Left colon (tissue), 2 donors: Measurements from ENCODE around the gene SPRY4. TPM values are rescaled to one million over a fixed set of nuclear protein-coding genes. Genes with fewer than 3 reads are reported as not detected.
"Not testable (repeated sequence)": the region's sequence is repeated elsewhere in the genome, so short reads cannot be mapped to it uniquely, and the experiment has no call there.

Source experiments
- ATAC-seq: fragments of 200-7000 bp; cut with Tn5 transposase; one replicate; pipeline ENCODE4 v1.9.1; 2020; ENCODE audit warnings: mild to moderate bottlenecking, moderate library complexity
- DNase-seq, 2 donors: peaks; one replicate each; pipeline ENCODE4 v3.0.0-alpha.2; 2020
- intact Hi-C, 2 donors: fragments of 100-400 bp; cut with DNase I in 1 of 2; cut with micrococcal nuclease in 1 of 2; formaldehyde crosslinking; loops; one replicate each; pipeline versions ENCODE4 v1.11.2 to v1.14.0; 2022; cut with DNase I, micrococcal nuclease
- long read RNA-seq: library from polyadenylated mRNA; unstranded; transcript quantifications from one replicate; pipeline ENCODE4 v2.0.0, GENCODE V29; 2021
- total RNA-seq, 2 donors: library from RNA; stranded (reverse); fragmentation: NEBNext Ultra II Directional; extraction: Animal tissue kit (Norgen Biotek cat#: 25700); gene quantifications; one replicate each; pipeline ENCODE4 v1.2.1, GENCODE V29; 2021
- donor health status: DM: no; HTN: no; CAD: no.
- donor health status: DM: yes; HTN: yes; CAD: no.

SPRY4 gene
- total RNA-seq = 1 to 10 TPM; 9.5 to 9.7 TPM
- long read RNA-seq, full-length matches to known transcripts = 2 of 2 reads
- long read RNA-seq, partial matches to known transcripts = 0 of 2 reads
- long read RNA-seq, other reads (novel, unspliced or antisense) = 0 of 2 reads

- ATAC-seq (peak; percentile 75), DNase-seq (peak; percentile 91)
- intact Hi-C loops = loop anchor here in 1 of 2 donors (10.0 kb wide), 1 partner anchor 220 kb away; no protein-coding TSS in a partner anchor
Observed at GRCh38 chr5:142324871-142325724, at the start of gene SPRY4. SPRY4 (minus strand) TSS chr5:142325021; CDS start chr5:142315108, 9,913 bp downstream.

GRCh38 chr5:142368529-142368928 is 43.7 kb upstream of the SPRY4 start:
- no peak for DNase-seq
- no peak for ATAC-seq
- intact Hi-C loops = no loop called here

- DNase-seq (no peak), ATAC-seq (no peak)
- intact Hi-C loops = no loop called here
Observed at GRCh38 chr5:142366007-142366406, 41.2 kb upstream of the SPRY4 start.

- ATAC-seq = no peak
- DNase-seq = peak; percentile 36 to 43
- intact Hi-C loops = no loop called here
Observed at GRCh38 chr5:142364251-142365145, 39.7 kb upstream of the SPRY4 start.

- ATAC-seq = no peak
- intact Hi-C loops = no loop called here
- DNase-seq = no peak
Observed at GRCh38 chr5:142363619-142363963, 38.8 kb upstream of the SPRY4 start.

- intact Hi-C loops, DNase-seq, ATAC-seq: not testable (repeated sequence)
Observed at GRCh38 chr5:142362193-142362592, 37.4 kb upstream of the SPRY4 start.

- no peak for ATAC-seq
- intact Hi-C loops = no loop called here
- DNase-seq = no peak
Observed at GRCh38 chr5:142360607-142361120, 35.8 kb upstream of the SPRY4 start.

GRCh38 chr5:142360051-142360498 is 35.3 kb upstream of the SPRY4 start:
- intact Hi-C loops = no loop called here
- ATAC-seq = no peak
- no peak for DNase-seq

- no peak for DNase-seq
- intact Hi-C loops = no loop called here
Observed at GRCh38 chr5:142358648-142359047, 33.8 kb upstream of the SPRY4 start.

GRCh38 chr5:142358121-142358520 is 33.3 kb upstream of the SPRY4 start:
- intact Hi-C loops = no loop called here
- ATAC-seq (no peak), DNase-seq (no peak)

More at GRCh38 chr5:142358648-142359047, 33.8 kb upstream of the SPRY4 start:
- ATAC-seq = no peak

- no peak for ATAC-seq
- intact Hi-C loops = no loop called here
- DNase-seq = no peak
Observed at GRCh38 chr5:142357469-142358090, 32.8 kb upstream of the SPRY4 start.

GRCh38 chr5:142356716-142357468 is 32.1 kb upstream of the SPRY4 start:
- intact Hi-C loops = no loop called here
- ATAC-seq (peak; percentile 83), DNase-seq (peak; percentile 79 to 85)

- intact Hi-C loops = no loop called here
- DNase-seq (no peak), ATAC-seq (no peak)
Observed at GRCh38 chr5:142356349-142356715, 31.5 kb upstream of the SPRY4 start.

- intact Hi-C loops = no loop called here
- no peak for DNase-seq
- no peak for ATAC-seq
Observed at GRCh38 chr5:142353071-142353472, 28.3 kb upstream of the SPRY4 start.

GRCh38 chr5:142350021-142350420 is 25.2 kb upstream of the SPRY4 start:
- no peak for DNase-seq
- intact Hi-C loops = no loop called here
- ATAC-seq = no peak

GRCh38 chr5:142346706-142347105 is 21.9 kb upstream of the SPRY4 start:
- intact Hi-C loops = no loop called here
- ATAC-seq (no peak), DNase-seq (no peak)

- intact Hi-C loops, ATAC-seq, DNase-seq: not testable (repeated sequence)
Observed at GRCh38 chr5:142344915-142345314, 20.1 kb upstream of the SPRY4 start.

- DNase-seq (no peak), ATAC-seq (no peak)
- intact Hi-C loops = no loop called here
Observed at GRCh38 chr5:142343531-142343930, 18.7 kb upstream of the SPRY4 start.
